Fibroblast of villous mesenchyme (primary cell): Measurements from ENCODE around the gene DEFB114. TPM values are rescaled to one million over a fixed set of nuclear protein-coding genes. Genes with fewer than 3 reads are reported as not detected.

Source experiments
- DNase-seq: peaks from one replicate; pipeline ENCODE4 v3.0.0-alpha.2; 2010; ENCODE audit warnings: low read depth
- H3K4me3 ChIP-seq: 2 replicates; pipeline ENCODE4 v1.5.1; 2011; ENCODE audit warnings: low read depth, mild to moderate bottlenecking, low read length
- CTCF ChIP-seq: IDR thresholded peaks from 2 replicates; pipeline ENCODE4 v1.5.1; 2012; ENCODE audit warnings: low read depth, mild to moderate bottlenecking, low read length; ENCODE audit not compliant: insufficient read depth
- total RNA-seq: library from RNA; depleted of rRNA; stranded (reverse); fragments of >200 nt; gene quantifications from 2 replicates; pipeline ENCODE4 v1.2.3, GENCODE V29; 2012

Gene DEFB114
- total RNA-seq, 1 donor, result not detected

GRCh38 chr6:49923826-49924225, 40.1 kb downstream of the DEFB114 start:
- DNase-seq, result no peak

GRCh38 chr6:49919935-49920644, 43.9 kb downstream of the DEFB114 start:
- H3K4me3 ChIP-seq, result no peak overlapping the region
- no peak for DNase-seq
- no peak for TF ChIP-seq CTCF

More at GRCh38 chr6:49923826-49924225, 40.1 kb downstream of the DEFB114 start:
- H3K4me3 ChIP-seq, result no peak overlapping the region
- TF ChIP-seq CTCF, result no peak

GRCh38 chr6:49919261-49919660, 44.7 kb downstream of the DEFB114 start:
- no peak overlapping the region for H3K4me3 ChIP-seq
- no peak for TF ChIP-seq CTCF
- DNase-seq, result no peak

- no peak for DNase-seq
- no peak overlapping the region for H3K4me3 ChIP-seq
- TF ChIP-seq CTCF, result no peak
These were observed 45.2 kb downstream of the DEFB114 start for GRCh38 chr6:49918787-49919186.

- no peak for TF ChIP-seq CTCF
- no peak overlapping the region for H3K4me3 ChIP-seq
- no peak for DNase-seq
These were observed 48.9 kb downstream of the DEFB114 start for GRCh38 chr6:49915035-49915434.

- TF ChIP-seq CTCF, result no peak
- H3K4me3 ChIP-seq, result no peak overlapping the region
- no peak for DNase-seq
These were observed 50.2 kb downstream of the DEFB114 start for GRCh38 chr6:49913636-49914375.
